Psoas muscle (tissue), 8 donors: ENCODE measurements around the gene URM1. TPM values are rescaled to one million over a fixed set of nuclear protein-coding genes. Genes with fewer than 3 reads are reported as not detected.

ENCODE experiments used
- ATAC-seq, 4 donors: fragments of 200-7000 bp; cut with Tn5 transposase; one replicate each; pipeline ENCODE4 v1.9.1; 2020; ENCODE audit warnings: moderate library complexity in 3 of 4, mild to moderate bottlenecking in 2 of 4
- DNase-seq, 2 donors: peaks; one replicate each; pipeline ENCODE4 v3.0.0-alpha.2; 2020
- H3K27ac ChIP-seq: fragments of 200-600 bp; one replicate; pipeline ENCODE4 v1.8.0; 2022
- H3K27me3 ChIP-seq, 3 donors: fragments of 200-600 bp in 1 of 3; one replicate each; pipeline versions ENCODE4 v1.6.1 to v1.8.0; 2013 to 2022; ENCODE audit warnings: low read length in 2 of 3, mild to moderate bottlenecking in 2 of 3, moderate library complexity in 1 of 3; ENCODE audit not compliant: insufficient read depth in 3 of 3
- H3K36me3 ChIP-seq, 2 donors: fragments of 200-600 bp in 1 of 2; one replicate each; pipeline versions ENCODE4 v1.6.1 to v1.8.0; 2013 to 2022; ENCODE audit warnings: low read depth in 1 of 2, mild to moderate bottlenecking in 1 of 2, moderate library complexity in 1 of 2; ENCODE audit not compliant: insufficient read depth in 1 of 2
- H3K4me1 ChIP-seq: fragments of 200-600 bp; one replicate; pipeline ENCODE4 v1.8.0; 2022
- H3K4me3 ChIP-seq: fragments of 200-600 bp; one replicate; pipeline ENCODE4 v1.8.0; 2022; ENCODE audit warnings: mild to moderate bottlenecking
- H3K9me3 ChIP-seq: fragments of 200-600 bp; one replicate; pipeline ENCODE4 v1.8.0; 2022
- WGBS, 3 donors: extraction: QIAGEN DNeasy Blood & Tissue Kit; methylation state at CpG; one replicate each; pipeline versions ENCODE4 v1.1.6 to v1.1.7; 2013; 5-methylcytosine and 5-hydroxymethylcytosine counted together
- intact Hi-C, 2 donors: fragments of 100-400 bp; cut with DNase I; formaldehyde crosslinking; loops; one replicate each; pipeline versions ENCODE4 v1.11.0 to v1.14.2; 2022
- polyA plus RNA-seq, 3 donors: library from polyadenylated mRNA; stranded (reverse); fragments of 200-250 nt; gene quantifications; one replicate each; pipeline ENCODE4 v1.2.3, GENCODE V29; 2013
- total RNA-seq, 4 donors: library from RNA; stranded (reverse); fragmentation: NEBNext Ultra II Directional in 2 of 4; extraction: Animal tissue kit (Norgen Biotek cat#: 25700) in 2 of 4; gene quantifications; one replicate each; pipeline versions ENCODE4 v1.2.1 to v1.2.4, GENCODE V29; 2021 to 2023
- TF ChIP-seq, protein P1 (sequence below): fragments of 200-600 bp; IDR thresholded peaks from one replicate; pipeline ENCODE4 v1.8.0; 2022; ENCODE audit warnings: antibody characterized with exemption
- donor health status: healthy with polysubstance abuse.
- donor health status: DM: no; HTN: no; CAD: no; lungs with moderate emphysema.
- donor health status: Bipolar disorder and iron deficiency.
- donor health status: healthy.
- donor health status: DM: yes; HTN: yes; CAD: no.
- donor health status: DM: no; HTN: no; CAD: no.
- donor health status: DM: no; HTN: no; CAD: no.
- donor health status: DM: yes; HTN: yes; CAD: no.

The URM1 gene
- total and polyA plus RNA-seq, 7 donors = 34.5 to 111 (median 57.9) TPM

DNA sequence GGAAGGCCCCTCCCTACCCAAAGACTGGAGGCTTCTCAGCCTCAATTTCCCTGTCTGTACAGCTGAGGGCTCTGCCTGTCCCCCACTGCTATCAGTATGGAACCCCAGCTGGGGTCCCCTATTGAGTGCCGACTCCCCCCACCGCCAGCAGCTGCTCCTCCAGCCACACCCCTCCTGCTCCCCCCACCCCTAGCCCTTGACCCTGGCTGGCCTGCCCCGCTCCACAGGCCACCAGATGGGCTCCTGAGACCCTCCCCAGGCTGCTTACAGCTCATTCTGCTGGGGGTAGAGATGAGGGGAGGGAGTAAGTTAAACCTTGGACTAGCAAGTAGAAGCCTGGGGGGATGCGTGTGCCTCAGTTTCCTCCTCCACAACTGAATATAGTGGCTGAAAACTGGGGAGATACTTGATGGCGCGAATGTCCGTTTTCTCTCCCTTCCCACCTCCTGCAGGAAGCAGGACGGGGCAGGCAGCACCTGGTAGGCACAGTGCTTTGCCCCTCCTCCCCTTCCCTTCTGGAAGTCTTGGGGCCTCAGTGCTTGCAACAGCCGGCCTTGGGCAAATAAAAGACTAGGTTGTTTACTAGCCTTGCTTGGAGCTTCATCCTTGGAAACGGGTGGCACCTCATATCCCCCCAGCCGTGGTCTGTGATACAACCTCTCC lies 19.1 kb downstream of the URM1 start:
- Histone ChIP-seq H3K9me3 (no peaks in the 10 kb centered on the region), H3K4me3 (no peak overlapping the region), H3K27me3 (no peaks in the 10 kb centered on the region), H3K36me3 (peaks cover 12 to 68% of the 10 kb centered on the region in 2 donors), H3K27ac (no peak overlapping the region), H3K4me1 (no peaks in the 10 kb centered on the region)
- WGBS, 3 donors = 85 to 88% (median 88%) methylated on average over 11 of the region's 11 CpGs
- ATAC-seq (no peak), DNase-seq (no peak)
- intact Hi-C loops = no loop called here
- TF ChIP-seq, protein P1, sequence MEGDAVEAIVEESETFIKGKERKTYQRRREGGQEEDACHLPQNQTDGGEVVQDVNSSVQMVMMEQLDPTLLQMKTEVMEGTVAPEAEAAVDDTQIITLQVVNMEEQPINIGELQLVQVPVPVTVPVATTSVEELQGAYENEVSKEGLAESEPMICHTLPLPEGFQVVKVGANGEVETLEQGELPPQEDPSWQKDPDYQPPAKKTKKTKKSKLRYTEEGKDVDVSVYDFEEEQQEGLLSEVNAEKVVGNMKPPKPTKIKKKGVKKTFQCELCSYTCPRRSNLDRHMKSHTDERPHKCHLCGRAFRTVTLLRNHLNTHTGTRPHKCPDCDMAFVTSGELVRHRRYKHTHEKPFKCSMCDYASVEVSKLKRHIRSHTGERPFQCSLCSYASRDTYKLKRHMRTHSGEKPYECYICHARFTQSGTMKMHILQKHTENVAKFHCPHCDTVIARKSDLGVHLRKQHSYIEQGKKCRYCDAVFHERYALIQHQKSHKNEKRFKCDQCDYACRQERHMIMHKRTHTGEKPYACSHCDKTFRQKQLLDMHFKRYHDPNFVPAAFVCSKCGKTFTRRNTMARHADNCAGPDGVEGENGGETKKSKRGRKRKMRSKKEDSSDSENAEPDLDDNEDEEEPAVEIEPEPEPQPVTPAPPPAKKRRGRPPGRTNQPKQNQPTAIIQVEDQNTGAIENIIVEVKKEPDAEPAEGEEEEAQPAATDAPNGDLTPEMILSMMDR = no peak

DNA sequence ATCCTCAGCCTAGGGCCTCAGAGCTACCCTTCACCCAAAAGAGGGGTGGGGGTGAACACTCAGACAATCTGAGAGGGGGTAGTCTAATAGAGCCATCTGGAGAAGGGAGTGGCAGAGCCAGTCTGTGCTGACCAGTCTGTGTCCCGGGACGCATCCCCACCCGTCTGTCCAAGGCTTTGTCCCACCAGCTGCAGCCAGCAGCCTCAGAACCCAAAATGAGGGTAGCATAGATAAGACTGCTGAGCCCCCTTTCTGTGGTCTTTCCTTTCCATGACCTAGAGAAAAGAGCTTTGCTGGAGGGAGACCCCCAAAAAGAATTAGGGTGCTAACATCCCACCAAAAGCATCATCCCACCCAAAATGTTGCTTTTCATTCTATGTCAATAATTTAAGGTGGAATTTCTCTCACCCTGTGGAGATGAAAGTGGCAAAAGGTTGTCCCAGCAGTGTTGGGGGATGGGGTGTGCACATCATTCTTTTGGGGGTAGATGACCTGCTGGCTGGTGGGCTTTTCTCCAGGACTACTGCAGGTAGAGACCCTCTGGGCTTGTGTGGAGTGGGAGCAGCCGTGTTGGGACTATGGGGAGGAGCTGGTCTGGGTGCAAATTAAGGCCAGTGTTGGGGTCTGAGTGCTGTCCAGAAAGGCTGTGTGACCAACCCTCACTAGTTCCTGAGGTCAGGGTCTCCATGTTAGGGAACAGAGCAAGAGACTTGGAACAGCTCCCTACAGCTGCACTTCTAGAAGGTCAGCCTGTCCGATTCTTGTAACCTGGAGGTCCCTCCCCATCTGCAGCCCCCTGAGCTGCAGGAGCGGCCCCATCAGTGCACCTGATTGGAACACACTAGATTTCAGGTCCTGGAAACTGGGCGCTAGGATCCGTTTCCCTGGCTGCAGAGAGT lies 19.9 kb downstream of the URM1 start:
- H3K27ac ChIP-seq = no peak overlapping the region
- intact Hi-C loops = no loop called here
- H3K4me3 ChIP-seq = no peak overlapping the region
- ATAC-seq (no peak), DNase-seq (no peak)
- TF ChIP-seq, protein P1 = no peak
- H3K36me3 ChIP-seq = peaks cover 12 to 67% of the 10 kb centered on the region in 2 donors
- H3K27me3 ChIP-seq = no peaks in the 10 kb centered on the region
- H3K9me3 ChIP-seq = no peaks in the 10 kb centered on the region
- 91 to 94% (median 93%) methylated on average over 8 of the region's 8 CpGs for WGBS, 3 donors
- H3K4me1 ChIP-seq = no peaks in the 10 kb centered on the region

DNA sequence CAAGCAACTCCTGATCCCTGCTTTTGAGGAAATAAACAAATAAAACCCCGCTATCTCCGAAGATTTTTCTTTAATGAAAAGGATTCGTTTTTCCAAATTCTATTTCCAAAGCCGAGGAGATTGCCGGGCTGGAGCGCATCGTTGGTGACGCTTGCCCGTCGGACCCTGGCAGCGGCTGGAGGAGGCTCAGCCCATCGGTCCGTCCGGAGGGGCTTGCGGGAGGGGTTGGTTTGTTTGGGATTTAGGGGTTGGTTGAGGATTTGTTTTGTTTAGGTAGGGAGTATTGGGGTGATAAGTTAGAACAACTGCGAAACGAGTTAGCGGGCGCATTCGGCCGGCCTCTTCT lies 20.8 kb downstream of the URM1 start:
- no peak overlapping the region for H3K27ac ChIP-seq
- intact Hi-C loops = no loop called here

DNA sequence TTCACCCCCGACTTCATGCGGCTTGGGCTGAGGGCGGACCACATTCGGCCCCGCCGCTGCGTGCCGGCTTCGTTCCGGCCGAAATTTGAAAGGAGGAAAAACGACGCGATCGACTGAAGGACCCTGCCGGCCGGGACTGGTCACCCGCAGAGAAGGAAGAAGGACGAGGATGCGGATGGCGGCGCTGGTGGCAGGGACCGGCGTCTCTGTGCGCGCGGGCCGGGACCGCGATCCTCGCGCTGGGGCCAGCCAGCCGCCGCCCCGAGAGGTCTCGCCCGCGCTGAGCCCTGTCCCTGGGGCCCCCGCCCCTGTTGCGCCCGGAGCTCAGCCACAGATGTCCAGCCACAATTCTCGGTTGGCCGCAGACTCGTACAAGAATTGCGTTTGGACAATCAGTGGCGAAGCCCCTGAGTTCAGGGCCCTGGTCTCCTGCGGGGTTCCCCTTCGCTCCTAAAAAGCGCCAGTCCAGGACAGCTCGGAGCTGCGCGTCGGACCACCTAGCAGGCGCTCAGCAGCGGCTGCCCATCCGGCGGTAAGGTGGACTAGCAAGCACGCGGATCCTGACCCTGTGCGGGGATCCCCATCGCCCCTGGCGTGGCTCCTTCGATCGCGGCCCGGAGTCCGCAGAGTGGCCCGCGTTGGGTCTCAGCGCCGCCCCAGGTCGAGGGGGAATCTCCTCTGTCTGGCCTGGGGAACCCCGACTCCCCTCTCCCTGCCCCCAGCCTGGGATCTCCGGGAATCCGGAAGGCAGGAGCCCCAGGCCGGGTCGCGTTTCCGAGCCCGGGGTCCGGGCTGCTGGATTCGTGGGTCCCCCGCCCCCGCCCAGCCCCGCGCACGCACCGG lies 21.3 kb downstream of the URM1 start:
- no peak for ATAC-seq
- peaks cover 12 to 52% of the 10 kb centered on the region in 2 donors for H3K36me3 ChIP-seq

More for the DNA sequence above, 20.8 kb downstream of the URM1 start:
- H3K36me3 ChIP-seq = peaks cover 12 to 58% of the 10 kb centered on the region in 2 donors
- DNase-seq = no peak
- H3K27me3 ChIP-seq = no peaks in the 10 kb centered on the region
- ATAC-seq = no peak
- H3K9me3 ChIP-seq = no peaks in the 10 kb centered on the region
- TF ChIP-seq, protein P1 = no peak
- no peaks in the 10 kb centered on the region for H3K4me1 ChIP-seq
- no peak overlapping the region for H3K4me3 ChIP-seq
- 90 to 92% (median 91%) methylated on average over 21 of the region's 21 CpGs for WGBS, 3 donors

More for the DNA sequence above, 21.3 kb downstream of the URM1 start:
- Histone ChIP-seq H3K27ac (no peak overlapping the region), H3K4me1 (no peaks in the 10 kb centered on the region), H3K9me3 (no peaks in the 10 kb centered on the region), H3K27me3 (no peaks in the 10 kb centered on the region), H3K4me3 (no peak overlapping the region)
- TF ChIP-seq, protein P1 = no peak
- intact Hi-C loops = no loop called here
- DNase-seq = no peak
- WGBS, 3 donors = 85 to 86% (median 85%) methylated on average over 79 to 88 of the region's 88 CpGs
